ENCODE data around the gene SORCS2. TPM values are rescaled to one million over a fixed set of nuclear protein-coding genes. Genes with fewer than 3 reads are reported as not detected.

Gene SORCS2
- total RNA-seq, 1 donor from 2014 or later, result 5.2 TPM

- H3K4me3 Mint-ChIP-seq, result no peak overlapping the region
- H3K27ac ChIP-seq, result no peak overlapping the region
- H3K9me3 Mint-ChIP-seq, result no peaks in the 10 kb centered on the region
- no peaks in the 10 kb centered on the region for H3K79me2 ChIP-seq (ENCODE audit: low read depth)
- no peaks in the 10 kb centered on the region for H3K36me3 Mint-ChIP-seq
- TF ChIP-seq EZH2 (IDR thresholded peaks at IDR 0.05) (no peak), EZH2phosphoT487 (IDR thresholded peaks at IDR 0.05) (no peak), CTCF (IDR thresholded peaks at IDR 0.05) (no peak)
- H3K4me1 ChIP-seq, result peaks cover 14% of the 10 kb centered on the region
- H3K9ac ChIP-seq, result no peak overlapping the region
- H3K27ac Mint-ChIP-seq, result no peak overlapping the region
- no peak overlapping the region for H2AFZ ChIP-seq (replicated peaks)
- H3K4me2 ChIP-seq, result no peak overlapping the region
- no peaks in the 10 kb centered on the region for H3K36me3 ChIP-seq
- peaks cover 8% of the 10 kb centered on the region for H3F3A ChIP-seq (ENCODE audit: low read depth)
- H3K4me3 ChIP-seq, result no peak overlapping the region
- DNase-seq (ENCODE audit: low spot score), result no peak
- no peaks in the 10 kb centered on the region for H3K27me3 ChIP-seq
- H3K27me3 Mint-ChIP-seq (ENCODE audit: insufficient read depth, low read depth), result peaks cover 3% of the 10 kb centered on the region
- peaks cover 40% of the 10 kb centered on the region for H3K4me1 Mint-ChIP-seq
- H4K20me1 ChIP-seq (ENCODE audit: low read depth), result no peaks in the 10 kb centered on the region
- no peaks in the 10 kb centered on the region for H3K9me3 ChIP-seq (ENCODE audit: low read depth)
Measured at GRCh38 chr4:7384929-7385890, 192.9 kb downstream of the SORCS2 start.

- H4K20me1 ChIP-seq (ENCODE audit: low read depth), result no peaks in the 10 kb centered on the region
- H3K27me3 Mint-ChIP-seq (ENCODE audit: insufficient read depth, low read depth), result peaks cover 9% of the 10 kb centered on the region
- peaks cover 34% of the 10 kb centered on the region for H3K4me1 Mint-ChIP-seq
- H3K36me3 Mint-ChIP-seq, result no peaks in the 10 kb centered on the region
- H3K27ac ChIP-seq, result no peak overlapping the region
- no peaks in the 10 kb centered on the region for H3K27me3 ChIP-seq
- H3K79me2 ChIP-seq (ENCODE audit: low read depth), result no peaks in the 10 kb centered on the region
- no peak overlapping the region for H3K4me2 ChIP-seq
- TF ChIP-seq EZH2 (IDR thresholded peaks at IDR 0.05) (no peak), CTCF (IDR thresholded peaks at IDR 0.05) (no peak), EZH2phosphoT487 (IDR thresholded peaks at IDR 0.05) (no peak)
- peaks cover 8% of the 10 kb centered on the region for H3F3A ChIP-seq (ENCODE audit: low read depth)
- H3K9me3 ChIP-seq (ENCODE audit: low read depth), result no peaks in the 10 kb centered on the region
- no peak overlapping the region for H3K4me3 ChIP-seq
- H3K4me1 ChIP-seq, result peaks cover 17% of the 10 kb centered on the region
- H3K27ac Mint-ChIP-seq, result no peak overlapping the region
- H3K9me3 Mint-ChIP-seq, result no peaks in the 10 kb centered on the region
- H3K9ac ChIP-seq, result no peak overlapping the region
- H2AFZ ChIP-seq (replicated peaks), result no peak overlapping the region
- no peaks in the 10 kb centered on the region for H3K36me3 ChIP-seq
- no peak overlapping the region for H3K4me3 Mint-ChIP-seq
- DNase-seq (ENCODE audit: low spot score), result no peak
Measured at GRCh38 chr4:7387925-7388324, 195.6 kb downstream of the SORCS2 start.

GRCh38 chr4:7388627-7389026 is 196.3 kb downstream of the SORCS2 start:
- Histone ChIP-seq H3K9me3 (ENCODE audit: low read depth) (no peaks in the 10 kb centered on the region), H3K27me3 (no peaks in the 10 kb centered on the region), H2AFZ (replicated peaks) (no peak overlapping the region), H3K4me1 (peaks cover 17% of the 10 kb centered on the region), H3F3A (ENCODE audit: low read depth) (peaks cover 8% of the 10 kb centered on the region), H3K9ac (no peak overlapping the region), H3K79me2 (ENCODE audit: low read depth) (no peaks in the 10 kb centered on the region), H3K36me3 (no peaks in the 10 kb centered on the region), H4K20me1 (ENCODE audit: low read depth) (no peaks in the 10 kb centered on the region), H3K4me3 (no peak overlapping the region), H3K27ac (no peak overlapping the region), H3K4me2 (no peak overlapping the region)
- no peak overlapping the region for H3K4me3 Mint-ChIP-seq
- H3K27ac Mint-ChIP-seq, result no peak overlapping the region
- H3K9me3 Mint-ChIP-seq, result no peaks in the 10 kb centered on the region
- no peaks in the 10 kb centered on the region for H3K36me3 Mint-ChIP-seq
- peaks cover 34% of the 10 kb centered on the region for H3K4me1 Mint-ChIP-seq
- H3K27me3 Mint-ChIP-seq (ENCODE audit: insufficient read depth, low read depth), result peaks cover 9% of the 10 kb centered on the region
- TF ChIP-seq CTCF (IDR thresholded peaks at IDR 0.05) (no peak), EZH2phosphoT487 (IDR thresholded peaks at IDR 0.05) (no peak), EZH2 (IDR thresholded peaks at IDR 0.05) (no peak)
- DNase-seq (ENCODE audit: low spot score), result no peak

Measured in neural progenitor cell (in vitro differentiated cells).